ENCODE measurements around the gene C16orf46.

DNA sequence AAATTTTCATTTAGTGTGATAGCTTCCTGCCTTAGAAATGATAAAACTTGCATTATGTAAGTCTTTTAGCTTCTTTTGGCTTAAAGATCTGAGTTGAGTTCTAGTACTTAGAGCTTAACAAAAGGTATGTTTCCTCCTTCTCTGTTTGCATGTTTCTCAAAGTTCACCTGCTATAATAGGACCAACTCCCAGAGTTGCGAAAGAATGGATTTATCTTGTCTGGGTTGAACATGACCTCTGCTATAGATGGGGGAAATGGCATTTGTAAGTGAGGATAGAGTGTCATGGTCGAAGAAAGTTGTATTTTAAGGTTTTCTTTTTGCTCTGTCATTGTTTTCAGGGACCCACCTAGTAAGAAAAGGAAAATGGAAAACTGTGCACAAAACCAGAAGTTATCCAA lies 34.2 kb downstream of the C16orf46 start:
- TF ChIP-seq, protein P1, sequence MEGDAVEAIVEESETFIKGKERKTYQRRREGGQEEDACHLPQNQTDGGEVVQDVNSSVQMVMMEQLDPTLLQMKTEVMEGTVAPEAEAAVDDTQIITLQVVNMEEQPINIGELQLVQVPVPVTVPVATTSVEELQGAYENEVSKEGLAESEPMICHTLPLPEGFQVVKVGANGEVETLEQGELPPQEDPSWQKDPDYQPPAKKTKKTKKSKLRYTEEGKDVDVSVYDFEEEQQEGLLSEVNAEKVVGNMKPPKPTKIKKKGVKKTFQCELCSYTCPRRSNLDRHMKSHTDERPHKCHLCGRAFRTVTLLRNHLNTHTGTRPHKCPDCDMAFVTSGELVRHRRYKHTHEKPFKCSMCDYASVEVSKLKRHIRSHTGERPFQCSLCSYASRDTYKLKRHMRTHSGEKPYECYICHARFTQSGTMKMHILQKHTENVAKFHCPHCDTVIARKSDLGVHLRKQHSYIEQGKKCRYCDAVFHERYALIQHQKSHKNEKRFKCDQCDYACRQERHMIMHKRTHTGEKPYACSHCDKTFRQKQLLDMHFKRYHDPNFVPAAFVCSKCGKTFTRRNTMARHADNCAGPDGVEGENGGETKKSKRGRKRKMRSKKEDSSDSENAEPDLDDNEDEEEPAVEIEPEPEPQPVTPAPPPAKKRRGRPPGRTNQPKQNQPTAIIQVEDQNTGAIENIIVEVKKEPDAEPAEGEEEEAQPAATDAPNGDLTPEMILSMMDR (IDR thresholded peaks at IDR 0.05; ENCODE audit: low read depth, low read length, missing input control), result no peak
- TF ChIP-seq, protein P2, sequence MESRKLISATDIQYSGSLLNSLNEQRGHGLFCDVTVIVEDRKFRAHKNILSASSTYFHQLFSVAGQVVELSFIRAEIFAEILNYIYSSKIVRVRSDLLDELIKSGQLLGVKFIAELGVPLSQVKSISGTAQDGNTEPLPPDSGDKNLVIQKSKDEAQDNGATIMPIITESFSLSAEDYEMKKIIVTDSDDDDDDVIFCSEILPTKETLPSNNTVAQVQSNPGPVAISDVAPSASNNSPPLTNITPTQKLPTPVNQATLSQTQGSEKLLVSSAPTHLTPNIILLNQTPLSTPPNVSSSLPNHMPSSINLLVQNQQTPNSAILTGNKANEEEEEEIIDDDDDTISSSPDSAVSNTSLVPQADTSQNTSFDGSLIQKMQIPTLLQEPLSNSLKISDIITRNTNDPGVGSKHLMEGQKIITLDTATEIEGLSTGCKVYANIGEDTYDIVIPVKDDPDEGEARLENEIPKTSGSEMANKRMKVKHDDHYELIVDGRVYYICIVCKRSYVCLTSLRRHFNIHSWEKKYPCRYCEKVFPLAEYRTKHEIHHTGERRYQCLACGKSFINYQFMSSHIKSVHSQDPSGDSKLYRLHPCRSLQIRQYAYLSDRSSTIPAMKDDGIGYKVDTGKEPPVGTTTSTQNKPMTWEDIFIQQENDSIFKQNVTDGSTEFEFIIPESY (IDR thresholded peaks at IDR 0.05), result no peak
- TF ChIP-seq YY1 (IDR thresholded peaks at IDR 0.05), result no peak
- TF ChIP-seq, protein P3, sequence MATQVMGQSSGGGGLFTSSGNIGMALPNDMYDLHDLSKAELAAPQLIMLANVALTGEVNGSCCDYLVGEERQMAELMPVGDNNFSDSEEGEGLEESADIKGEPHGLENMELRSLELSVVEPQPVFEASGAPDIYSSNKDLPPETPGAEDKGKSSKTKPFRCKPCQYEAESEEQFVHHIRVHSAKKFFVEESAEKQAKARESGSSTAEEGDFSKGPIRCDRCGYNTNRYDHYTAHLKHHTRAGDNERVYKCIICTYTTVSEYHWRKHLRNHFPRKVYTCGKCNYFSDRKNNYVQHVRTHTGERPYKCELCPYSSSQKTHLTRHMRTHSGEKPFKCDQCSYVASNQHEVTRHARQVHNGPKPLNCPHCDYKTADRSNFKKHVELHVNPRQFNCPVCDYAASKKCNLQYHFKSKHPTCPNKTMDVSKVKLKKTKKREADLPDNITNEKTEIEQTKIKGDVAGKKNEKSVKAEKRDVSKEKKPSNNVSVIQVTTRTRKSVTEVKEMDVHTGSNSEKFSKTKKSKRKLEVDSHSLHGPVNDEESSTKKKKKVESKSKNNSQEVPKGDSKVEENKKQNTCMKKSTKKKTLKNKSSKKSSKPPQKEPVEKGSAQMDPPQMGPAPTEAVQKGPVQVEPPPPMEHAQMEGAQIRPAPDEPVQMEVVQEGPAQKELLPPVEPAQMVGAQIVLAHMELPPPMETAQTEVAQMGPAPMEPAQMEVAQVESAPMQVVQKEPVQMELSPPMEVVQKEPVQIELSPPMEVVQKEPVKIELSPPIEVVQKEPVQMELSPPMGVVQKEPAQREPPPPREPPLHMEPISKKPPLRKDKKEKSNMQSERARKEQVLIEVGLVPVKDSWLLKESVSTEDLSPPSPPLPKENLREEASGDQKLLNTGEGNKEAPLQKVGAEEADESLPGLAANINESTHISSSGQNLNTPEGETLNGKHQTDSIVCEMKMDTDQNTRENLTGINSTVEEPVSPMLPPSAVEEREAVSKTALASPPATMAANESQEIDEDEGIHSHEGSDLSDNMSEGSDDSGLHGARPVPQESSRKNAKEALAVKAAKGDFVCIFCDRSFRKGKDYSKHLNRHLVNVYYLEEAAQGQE (IDR thresholded peaks at IDR 0.05), result no peak

Data from liver (tissue), 2 donors.